Measurements from ENCODE around the gene PSMB7. TPM values are rescaled to one million over a fixed set of nuclear protein-coding genes. Genes with fewer than 3 reads are reported as not detected.

Gene PSMB7
- total RNA-seq (2021; fragmentation: NEBNext Ultra II Directional; extraction: Animal tissue kit (Norgen Biotek cat#: 25700)) (219 and 222 TPM in 2 replicates), polyA plus RNA-seq (2011; rRNA removed) (213 and 357 TPM in 2 replicates), polyA minus RNA-seq (2011; rRNA and poly(A)+ RNA removed) (273 and 298 TPM in 2 replicates)
- 297 TPM for polyA plus RNA-seq (2011; cell fraction: cytosol; rRNA removed)
- polyA plus RNA-seq (2011; cell fraction: nucleus; rRNA removed), result 129 TPM
- polyA plus RNA-seq (2012, experiment 1 of 2), result 339 to 357 TPM (median 351 TPM) in 4 replicates
- polyA plus RNA-seq (2012, experiment 2 of 2), result 227 TPM
- 173 TPM for polyA plus RNA-seq (2013, experiment 1 of 2)
- 175 TPM for polyA plus RNA-seq (2013, experiment 2 of 2)
- 106 TPM for polyA minus RNA-seq (2011; cell fraction: cytosol; rRNA and poly(A)+ RNA removed)
- polyA minus RNA-seq (2011; cell fraction: nucleus; rRNA and poly(A)+ RNA removed), result 89.9 TPM
- long read RNA-seq, experiment 1, transcript PSMB7-201 (8 exons, 980 nt), result major isoform, 138 of 265 reads
- long read RNA-seq, experiment 1, partial matches to known transcripts, result 47 of 265 reads
- long read RNA-seq, experiment 1, other reads (novel, unspliced or antisense), result 80 of 265 reads
- long read RNA-seq, experiment 2, transcript PSMB7-201 (8 exons, 980 nt), result major isoform, 775 of 821 reads
- long read RNA-seq, experiment 2, partial matches to known transcripts, result 11 of 821 reads
- long read RNA-seq, experiment 2, other reads (novel, unspliced or antisense), result 35 of 821 reads

DNA sequence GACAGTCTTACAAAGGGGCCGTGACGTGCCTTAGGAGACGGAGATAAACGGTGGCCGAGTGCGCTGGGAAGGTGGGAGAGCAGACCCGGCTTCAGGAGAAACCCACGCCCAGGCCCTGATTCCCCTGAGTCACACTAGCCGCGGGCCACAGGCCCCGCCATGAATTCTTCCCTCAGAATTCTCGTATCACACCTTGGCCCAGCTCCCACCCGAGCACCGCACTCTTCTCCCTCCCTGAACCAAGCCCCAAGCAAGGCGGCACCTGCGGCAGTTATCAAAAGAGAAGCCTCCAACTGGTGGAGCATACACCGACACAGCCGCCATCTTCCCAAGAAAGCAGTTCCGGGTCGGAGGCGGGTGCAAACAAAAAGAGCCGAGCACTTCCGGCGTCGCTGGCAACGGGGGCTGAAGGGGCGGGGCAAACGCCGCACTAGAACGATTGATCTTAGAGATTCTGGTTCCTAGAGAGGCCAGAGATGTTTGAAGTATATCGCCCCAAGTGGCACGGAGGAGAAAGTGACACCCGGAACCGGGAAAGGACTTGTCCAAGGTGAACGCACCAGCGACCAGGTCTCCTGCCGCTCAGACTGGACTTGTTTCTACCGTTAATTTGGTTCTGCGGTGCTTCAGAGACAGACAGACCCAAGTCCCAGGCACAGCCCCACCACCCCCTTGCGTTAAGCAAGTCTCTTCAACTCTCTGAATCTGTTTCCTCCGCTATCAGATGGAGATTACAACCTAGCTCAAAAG is at the start of gene PSMB7:
Gene PSMB7, minus strand, starts transcription at position 341 of the 750 bp plus-strand sequence. Its CDS starts 17 bp downstream, at position 324.
- Histone ChIP-seq H4K8ac (ENCODE audit: extremely low read depth, insufficient read depth, low read length) (peak within 1 kb of the TSS; percentile 99; the same call in 1 of the 2 replicates), H3K23me2 (ENCODE audit: low read depth, low read length) (peaks cover 2% of the 10 kb centered on the region; the same call in 1 of the 2 replicates), H3K79me2 (ENCODE audit: control insufficient read depth in 1 of 2, insufficient read depth in 2 of 2, low read length in 2 of 2) (peaks cover 0 to 14% of the 10 kb centered on the region in 2 experiments; a peak in 3 of 4 replicates), H3K18ac (ENCODE audit: extremely low read depth, low read length) (no peak within 1 kb of the TSS), H2BK120ac (replicated peaks; ENCODE audit: low read depth, low read length) (no peak within 1 kb of the TSS), H2BK20ac (ENCODE audit: low read length) (no peak within 1 kb of the TSS), H3K23ac (ENCODE audit: insufficient read length) (no peak within 1 kb of the TSS), H3K27me3 (replicated peaks in 1 of 4; ENCODE audit: control insufficient read depth in 3 of 4, extremely low read depth in 1 of 4, insufficient read depth in 3 of 4, low read length in 3 of 4) (no peaks in the 10 kb centered on the region), H3K4me1 (replicated peaks in 1 of 4; ENCODE audit: control insufficient read depth in 3 of 4, insufficient read depth in 4 of 4, low read length in 3 of 4) (peaks cover 0 to 2% (median 2%) of the 10 kb centered on the region in 4 experiments; a peak in 6 of 7 replicates), H4K5ac (ENCODE audit: insufficient read length, low read depth, low read length) (peak within 1 kb of the TSS; percentile 41), H3K27ac (ENCODE audit: low read depth, low read length) (peak within 1 kb of the TSS; percentile 85), H3K79me1 (ENCODE audit: low read depth, low read length) (no peaks in the 10 kb centered on the region; the same call in 1 of the 2 replicates), H3K14ac (ENCODE audit: insufficient read length) (no peak within 1 kb of the TSS), H2AK5ac (ENCODE audit: low read depth, low read length) (no peak within 1 kb of the TSS), H3K9me3 (ENCODE audit: insufficient read depth in 2 of 2, low read depth in 1 of 2, low read length in 1 of 2) (no peaks in the 10 kb centered on the region), H3K4me2 (ENCODE audit: insufficient read depth in 1 of 2, low read depth in 2 of 2, low read length in 2 of 2) (peak within 1 kb of the TSS; percentile 79 to 89), H4K91ac (replicated peaks; ENCODE audit: insufficient read length, low read length) (no peak within 1 kb of the TSS), H2BK12ac (ENCODE audit: low read depth, low read length) (no peak within 1 kb of the TSS), H3K4ac (replicated peaks; ENCODE audit: insufficient read length, low read depth, low read length) (no peak within 1 kb of the TSS), H3K9ac (replicated peaks in 1 of 4; ENCODE audit: extremely low read depth in 1 of 4, low read depth in 3 of 4, low read length in 3 of 4) (peak within 1 kb of the TSS; percentile 76 to 91 (median 84)), H3K56ac (replicated peaks; ENCODE audit: insufficient read length, low read depth, low read length) (no peak within 1 kb of the TSS), H2BK5ac (ENCODE audit: low read depth, low read length) (peak within 1 kb of the TSS; percentile 1; the same call in 1 of the 2 replicates), H4K20me1 (replicated peaks in 1 of 2; ENCODE audit: control insufficient read depth in 1 of 2, insufficient read depth in 2 of 2, low read length in 2 of 2) (no peaks in the 10 kb centered on the region), H2BK15ac (ENCODE audit: low read length) (no peak within 1 kb of the TSS), H3K4me3 (ENCODE audit: extremely low read depth in 1 of 4, insufficient read depth in 2 of 4, low read depth in 3 of 4, low read length in 4 of 4) (peak within 1 kb of the TSS; percentile 70 to 97 (median 90)), H3K36me3 (ENCODE audit: control insufficient read depth in 2 of 4, insufficient read depth in 4 of 4, low read length in 3 of 4) (peaks cover 12 to 34% (median 22%) of the 10 kb centered on the region in 4 experiments; a peak in 7 of 8 replicates), H2AFZ (ENCODE audit: low read length) (no peak within 1 kb of the TSS)
- 11% methylated on average over 41 of the region's 41 CpGs; no CpG with 5 or more reads in 1 of the 2 experiments for WGBS, 2 experiments (ENCODE audit: extremely low coverage in 1 of 2, insufficient coverage in 1 of 2, insufficient read length in 1 of 2, insufficient replicate concordance in 2 of 2, low coverage in 1 of 2, low lambda C conversion rate in 2 of 2, missing lambda C conversion rate in 1 of 2)
- FAIRE-seq (peak; percentile 39), DNase-seq (ENCODE audit: low read depth in 1 of 2, low spot score in 2 of 2) (peak; percentile 93 to 99)
- CTCF ChIA-PET (ENCODE audit: partially characterized antibody), result interaction anchor here (0.6 to 19.9 kb wide), 13 partner anchors 8 to 440 kb away, joined by 3 to 330 read pairs (median 3); no protein-coding TSS in a partner anchor
- POLR2A ChIA-PET (ENCODE audit: partially characterized antibody), result interaction anchor here (0.8 kb wide), 1 partner anchor 22 kb away, joined by 3 read pairs; no protein-coding TSS in a partner anchor
- TF ChIP-seq TBP (IDR thresholded peaks at IDR 0.05; ENCODE audit: low read depth, low read length), result peak; percentile 91
- TF ChIP-seq SIN3A (conservative IDR thresholded peaks at IDR 0.05 in 1 of 2, IDR thresholded peaks at IDR 0.05 in 1 of 2; ENCODE audit: low read depth in 1 of 2, low read length in 2 of 2), result peak in 1 of 2 experiments; percentile 91; a peak in 3 of 4 replicates
- peak in 1 of 2 experiments; percentile 88; a peak in 1 of 3 replicates for TF ChIP-seq EP300 (IDR thresholded peaks at IDR 0.05; ENCODE audit: borderline replicate concordance in 1 of 2, low read depth in 2 of 2, low read length in 2 of 2)
- TF ChIP-seq, protein P1, sequence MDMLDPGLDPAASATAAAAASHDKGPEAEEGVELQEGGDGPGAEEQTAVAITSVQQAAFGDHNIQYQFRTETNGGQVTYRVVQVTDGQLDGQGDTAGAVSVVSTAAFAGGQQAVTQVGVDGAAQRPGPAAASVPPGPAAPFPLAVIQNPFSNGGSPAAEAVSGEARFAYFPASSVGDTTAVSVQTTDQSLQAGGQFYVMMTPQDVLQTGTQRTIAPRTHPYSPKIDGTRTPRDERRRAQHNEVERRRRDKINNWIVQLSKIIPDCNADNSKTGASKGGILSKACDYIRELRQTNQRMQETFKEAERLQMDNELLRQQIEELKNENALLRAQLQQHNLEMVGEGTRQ (IDR thresholded peaks at IDR 0.05; ENCODE audit: low read length), result no peak
- no peak for TF ChIP-seq GTF2F1 (IDR thresholded peaks at IDR 0.05; ENCODE audit: borderline replicate concordance, low read depth, low read length)
- TF ChIP-seq RXRA (IDR thresholded peaks at IDR 0.05; ENCODE audit: insufficient read depth, low read depth, low read length), result no peak

Measured in H1 (cell line).